ENCODE results near the gene DHX16.

DHX16 gene

GRCh38 chr6:30614044-30614842 lies 58.6 kb downstream of the DHX16 start:
- H3K4me3 ChIP-seq (ENCODE audit: low read depth, low read length): peak overlapping the region; percentile 37
- TF ChIP-seq CTCF (IDR thresholded peaks at IDR 0.05; ENCODE audit: borderline replicate concordance, insufficient read depth, low read depth, low read length): no peak

GRCh38 chr6:30613251-30614043 lies 59.4 kb downstream of the DHX16 start:
- no peak overlapping the region for H3K4me3 ChIP-seq (ENCODE audit: low read depth, low read length)
- TF ChIP-seq CTCF (IDR thresholded peaks at IDR 0.05; ENCODE audit: borderline replicate concordance, insufficient read depth, low read depth, low read length): no peak

GRCh38 chr6:30612687-30613248 lies 60.0 kb downstream of the DHX16 start:
- no peak for TF ChIP-seq CTCF (IDR thresholded peaks at IDR 0.05; ENCODE audit: borderline replicate concordance, insufficient read depth, low read depth, low read length)
- no peak overlapping the region for H3K4me3 ChIP-seq (ENCODE audit: low read depth, low read length)

- no peak overlapping the region for H3K4me3 ChIP-seq (ENCODE audit: low read depth, low read length)
- no peak for TF ChIP-seq CTCF (IDR thresholded peaks at IDR 0.05; ENCODE audit: borderline replicate concordance, insufficient read depth, low read depth, low read length)
Measured at GRCh38 chr6:30612213-30612612, 60.6 kb downstream of the DHX16 start.

GRCh38 chr6:30611856-30612194 lies 61.0 kb downstream of the DHX16 start:
- TF ChIP-seq CTCF (IDR thresholded peaks at IDR 0.05; ENCODE audit: borderline replicate concordance, insufficient read depth, low read depth, low read length): no peak
- no peak overlapping the region for H3K4me3 ChIP-seq (ENCODE audit: low read depth, low read length)

GRCh38 chr6:30611150-30611855 lies 61.5 kb downstream of the DHX16 start:
- TF ChIP-seq CTCF (IDR thresholded peaks at IDR 0.05; ENCODE audit: borderline replicate concordance, insufficient read depth, low read depth, low read length): no peak
- no peak overlapping the region for H3K4me3 ChIP-seq (ENCODE audit: low read depth, low read length)

Data from GM12875 (cell line).